HL-60 (cell line): Measurements from ENCODE around the gene ARMH4.

Experiments used
- GABPA ChIP-seq: IDR thresholded peaks from 2 replicates; pipeline ENCODE4 v1.6.1; 2012; ENCODE audit warnings: low read depth
- POLR2AphosphoS5 ChIP-seq: IDR thresholded peaks from 2 replicates; pipeline ENCODE4 v1.6.1; 2012; ENCODE audit warnings: low read depth
- SPI1 ChIP-seq: IDR thresholded peaks from 2 replicates; pipeline ENCODE4 v1.6.1; 2012; ENCODE audit warnings: low read depth, mild to moderate bottlenecking, borderline replicate concordance
- TF ChIP-seq, protein P1 (sequence below): IDR thresholded peaks from one replicate; pipeline ENCODE4 v1.5.1; 2011; ENCODE audit warnings: low read length, control low read depth, inconsistent platforms; ENCODE audit not compliant: insufficient read depth
- TF ChIP-seq, protein P2 (sequence below): IDR thresholded peaks from 2 replicates; pipeline ENCODE4 v1.6.1; 2012; ENCODE audit warnings: low read depth; ENCODE audit not compliant: insufficient replicate concordance

DNA sequence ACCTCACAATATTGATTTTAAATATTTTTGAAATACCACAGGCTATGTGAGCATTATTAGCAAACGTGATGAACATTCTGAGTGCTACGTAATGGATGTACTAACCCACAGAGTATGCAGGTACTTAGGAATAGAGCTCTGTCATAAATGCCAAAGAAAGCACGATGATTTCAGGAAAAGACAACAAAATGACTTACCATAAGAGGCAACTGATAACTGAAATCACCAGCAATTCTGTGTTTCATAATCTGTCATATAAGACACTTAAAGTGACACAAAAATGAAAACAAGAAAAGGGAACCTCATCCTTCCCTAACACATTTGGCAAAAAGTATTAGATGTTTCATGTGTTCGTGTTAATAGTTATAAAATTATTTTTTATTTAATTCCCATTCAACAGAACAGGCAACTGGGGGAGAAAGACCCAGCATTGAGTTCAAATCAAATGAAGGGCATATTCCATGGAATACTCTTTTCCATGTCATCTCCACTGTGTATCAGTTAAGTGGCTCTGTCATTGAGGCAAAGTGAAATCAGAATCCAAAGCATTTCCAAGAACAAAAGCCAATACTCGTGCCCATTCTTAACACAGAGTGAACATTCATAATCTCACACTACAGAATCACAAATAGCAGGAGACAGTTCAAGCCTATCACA is 30.4 kb downstream of the ARMH4 start:
- TF ChIP-seq, protein P1, sequence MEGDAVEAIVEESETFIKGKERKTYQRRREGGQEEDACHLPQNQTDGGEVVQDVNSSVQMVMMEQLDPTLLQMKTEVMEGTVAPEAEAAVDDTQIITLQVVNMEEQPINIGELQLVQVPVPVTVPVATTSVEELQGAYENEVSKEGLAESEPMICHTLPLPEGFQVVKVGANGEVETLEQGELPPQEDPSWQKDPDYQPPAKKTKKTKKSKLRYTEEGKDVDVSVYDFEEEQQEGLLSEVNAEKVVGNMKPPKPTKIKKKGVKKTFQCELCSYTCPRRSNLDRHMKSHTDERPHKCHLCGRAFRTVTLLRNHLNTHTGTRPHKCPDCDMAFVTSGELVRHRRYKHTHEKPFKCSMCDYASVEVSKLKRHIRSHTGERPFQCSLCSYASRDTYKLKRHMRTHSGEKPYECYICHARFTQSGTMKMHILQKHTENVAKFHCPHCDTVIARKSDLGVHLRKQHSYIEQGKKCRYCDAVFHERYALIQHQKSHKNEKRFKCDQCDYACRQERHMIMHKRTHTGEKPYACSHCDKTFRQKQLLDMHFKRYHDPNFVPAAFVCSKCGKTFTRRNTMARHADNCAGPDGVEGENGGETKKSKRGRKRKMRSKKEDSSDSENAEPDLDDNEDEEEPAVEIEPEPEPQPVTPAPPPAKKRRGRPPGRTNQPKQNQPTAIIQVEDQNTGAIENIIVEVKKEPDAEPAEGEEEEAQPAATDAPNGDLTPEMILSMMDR: no peak
- TF ChIP-seq POLR2AphosphoS5 (no peak), GABPA (no peak), SPI1 (no peak)
- TF ChIP-seq, protein P2, sequence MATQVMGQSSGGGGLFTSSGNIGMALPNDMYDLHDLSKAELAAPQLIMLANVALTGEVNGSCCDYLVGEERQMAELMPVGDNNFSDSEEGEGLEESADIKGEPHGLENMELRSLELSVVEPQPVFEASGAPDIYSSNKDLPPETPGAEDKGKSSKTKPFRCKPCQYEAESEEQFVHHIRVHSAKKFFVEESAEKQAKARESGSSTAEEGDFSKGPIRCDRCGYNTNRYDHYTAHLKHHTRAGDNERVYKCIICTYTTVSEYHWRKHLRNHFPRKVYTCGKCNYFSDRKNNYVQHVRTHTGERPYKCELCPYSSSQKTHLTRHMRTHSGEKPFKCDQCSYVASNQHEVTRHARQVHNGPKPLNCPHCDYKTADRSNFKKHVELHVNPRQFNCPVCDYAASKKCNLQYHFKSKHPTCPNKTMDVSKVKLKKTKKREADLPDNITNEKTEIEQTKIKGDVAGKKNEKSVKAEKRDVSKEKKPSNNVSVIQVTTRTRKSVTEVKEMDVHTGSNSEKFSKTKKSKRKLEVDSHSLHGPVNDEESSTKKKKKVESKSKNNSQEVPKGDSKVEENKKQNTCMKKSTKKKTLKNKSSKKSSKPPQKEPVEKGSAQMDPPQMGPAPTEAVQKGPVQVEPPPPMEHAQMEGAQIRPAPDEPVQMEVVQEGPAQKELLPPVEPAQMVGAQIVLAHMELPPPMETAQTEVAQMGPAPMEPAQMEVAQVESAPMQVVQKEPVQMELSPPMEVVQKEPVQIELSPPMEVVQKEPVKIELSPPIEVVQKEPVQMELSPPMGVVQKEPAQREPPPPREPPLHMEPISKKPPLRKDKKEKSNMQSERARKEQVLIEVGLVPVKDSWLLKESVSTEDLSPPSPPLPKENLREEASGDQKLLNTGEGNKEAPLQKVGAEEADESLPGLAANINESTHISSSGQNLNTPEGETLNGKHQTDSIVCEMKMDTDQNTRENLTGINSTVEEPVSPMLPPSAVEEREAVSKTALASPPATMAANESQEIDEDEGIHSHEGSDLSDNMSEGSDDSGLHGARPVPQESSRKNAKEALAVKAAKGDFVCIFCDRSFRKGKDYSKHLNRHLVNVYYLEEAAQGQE: no peak
